Choroid plexus epithelial cell (primary cell): ENCODE data around the gene PDIA4.

Experiments
- DNase-seq: peaks from one replicate; pipeline ENCODE4 v3.0.0-alpha.2; 2010; ENCODE audit warnings: low read depth
- H3K4me3 ChIP-seq: 2 replicates; pipeline ENCODE4 v1.5.1; 2011; ENCODE audit warnings: low read depth, mild to moderate bottlenecking, control low read depth, low read length, moderate library complexity
- CTCF ChIP-seq: conservative IDR thresholded peaks from 2 replicates; pipeline ENCODE4 v1.5.1; 2011; ENCODE audit warnings: low read depth, mild to moderate bottlenecking, control low read depth, inconsistent platforms, low read length, moderate library complexity

PDIA4 gene

GRCh38 chr7:149028346-149029109 lies at the start of gene PDIA4:
PDIA4 (minus strand) TSS chr7:149028505; CDS start chr7:149028408, 97 bp downstream.
- TF ChIP-seq CTCF: peak; percentile 19
- peak within 1 kb of the TSS; percentile 77 for H3K4me3 ChIP-seq
- DNase-seq: peak; percentile 99

- DNase-seq: no peak
- TF ChIP-seq CTCF: no peak
- H3K4me3 ChIP-seq: no peak overlapping the region
Observed at GRCh38 chr7:149077594-149077993, 49.3 kb upstream of the PDIA4 start.

GRCh38 chr7:149075286-149075685 lies 47.0 kb upstream of the PDIA4 start:
- DNase-seq: no peak
- no peak overlapping the region for H3K4me3 ChIP-seq
- TF ChIP-seq CTCF: no peak

GRCh38 chr7:149074116-149074885 lies 46.0 kb upstream of the PDIA4 start:
- DNase-seq: no peak
- no peak for TF ChIP-seq CTCF
- no peak overlapping the region for H3K4me3 ChIP-seq

GRCh38 chr7:149072438-149072775 lies 44.1 kb upstream of the PDIA4 start:
- no peak for DNase-seq
- no peak overlapping the region for H3K4me3 ChIP-seq

GRCh38 chr7:149071641-149072437 lies 43.5 kb upstream of the PDIA4 start:
- no peak overlapping the region for H3K4me3 ChIP-seq
- peak; percentile 18 for DNase-seq
- peak; percentile 39 for TF ChIP-seq CTCF

More at GRCh38 chr7:149072438-149072775, 44.1 kb upstream of the PDIA4 start:
- TF ChIP-seq CTCF: no peak
